Renal cortical epithelial cell (primary cell): ENCODE measurements around the gene ZNF43. TPM values are rescaled to one million over a fixed set of nuclear protein-coding genes. Genes with fewer than 3 reads are reported as not detected.
"Not testable (repeated sequence)": the region's sequence is repeated elsewhere in the genome, so short reads cannot be mapped to it uniquely, and the experiment has no call there.

Experiments
- DNase-seq: peaks from one replicate; pipeline ENCODE4 v3.0.0-alpha.2; 2011; ENCODE audit warnings: low read depth
- total RNA-seq: library from RNA; depleted of rRNA; stranded (reverse); fragments of >200 nt; gene quantifications from 2 replicates; pipeline ENCODE4 v1.2.3, GENCODE V29; 2014

ZNF43 gene
- total RNA-seq, 1 donor from 2014 or later = 16.8 TPM

DNA sequence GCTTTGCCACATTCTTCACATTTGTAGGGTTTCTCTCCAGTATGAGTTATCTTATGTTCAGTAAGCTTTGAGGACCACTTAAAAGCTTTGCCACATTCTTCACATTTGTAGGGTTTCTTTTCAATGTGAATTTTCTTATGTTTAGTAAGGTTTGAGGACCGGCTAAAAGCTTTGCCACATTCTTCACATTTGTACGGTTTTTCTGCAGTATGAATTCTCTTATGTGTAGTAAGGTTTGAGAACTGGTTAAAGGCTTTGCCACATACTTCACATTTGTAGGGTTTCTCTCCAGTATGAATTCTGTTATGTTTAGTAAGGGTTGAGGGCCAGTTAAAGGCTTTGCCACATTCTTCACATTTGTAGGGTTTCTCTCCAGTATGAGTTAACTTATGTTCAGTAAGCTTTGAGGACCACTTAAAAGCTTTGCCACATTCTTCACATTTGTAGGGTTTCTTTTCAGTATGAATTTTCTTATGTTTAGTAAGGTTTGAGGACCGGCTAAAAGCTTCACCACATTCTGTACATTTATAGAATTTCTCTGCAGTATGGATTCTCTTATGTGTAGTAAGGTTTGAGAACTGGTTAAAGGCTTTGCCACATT lies 27.5 kb downstream of the ZNF43 start:
- not testable (repeated sequence) for DNase-seq

DNA sequence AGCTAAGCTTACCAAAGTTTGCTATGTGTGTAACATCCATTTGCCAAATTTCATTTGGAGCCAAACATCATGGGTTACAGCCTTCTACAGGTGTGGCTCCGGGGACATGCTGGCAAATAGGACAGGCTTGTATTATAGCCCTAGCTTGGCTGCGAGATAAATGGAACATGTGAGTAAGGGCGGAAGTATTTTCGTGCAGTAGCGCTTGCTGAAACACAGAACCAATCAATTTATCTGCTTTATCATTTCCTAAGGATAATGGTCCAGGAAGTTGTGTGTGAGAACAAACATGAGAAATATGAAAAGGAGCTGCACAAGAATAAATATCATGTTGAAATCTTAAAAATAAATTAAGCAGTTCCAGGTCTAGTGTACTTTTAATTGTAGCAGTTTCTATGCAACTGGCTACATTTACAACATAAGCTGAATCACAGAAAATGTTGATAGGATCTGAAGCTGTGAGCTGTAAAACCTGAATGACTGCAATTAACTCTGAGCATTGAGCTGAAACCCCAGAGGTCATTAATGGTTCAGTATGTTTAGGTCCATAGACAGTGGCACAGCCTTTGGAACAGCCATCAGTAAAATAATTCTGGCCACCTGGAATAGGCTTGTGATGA lies 46.4 kb downstream of the ZNF43 start:
- peak; percentile 17 for DNase-seq

DNA sequence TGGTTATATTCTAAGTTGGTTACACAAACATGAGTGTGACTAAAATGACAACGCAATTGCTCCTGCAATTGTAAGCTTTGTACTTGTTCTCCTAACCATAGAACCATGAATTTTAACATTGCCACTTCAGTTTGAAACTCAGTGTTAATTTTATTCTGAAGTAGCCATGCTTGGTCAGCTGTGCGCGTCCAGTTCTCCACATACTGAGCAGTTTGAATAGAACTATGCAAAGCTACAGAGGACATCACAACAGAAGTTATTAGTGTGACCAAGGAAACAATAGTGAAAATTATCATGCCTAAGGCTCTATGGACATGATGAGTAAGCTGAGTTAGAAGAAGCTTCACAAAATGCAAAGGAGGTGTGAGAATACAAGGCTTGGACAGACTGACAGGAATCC lies 49.0 kb downstream of the ZNF43 start:
- DNase-seq = no peak

DNA sequence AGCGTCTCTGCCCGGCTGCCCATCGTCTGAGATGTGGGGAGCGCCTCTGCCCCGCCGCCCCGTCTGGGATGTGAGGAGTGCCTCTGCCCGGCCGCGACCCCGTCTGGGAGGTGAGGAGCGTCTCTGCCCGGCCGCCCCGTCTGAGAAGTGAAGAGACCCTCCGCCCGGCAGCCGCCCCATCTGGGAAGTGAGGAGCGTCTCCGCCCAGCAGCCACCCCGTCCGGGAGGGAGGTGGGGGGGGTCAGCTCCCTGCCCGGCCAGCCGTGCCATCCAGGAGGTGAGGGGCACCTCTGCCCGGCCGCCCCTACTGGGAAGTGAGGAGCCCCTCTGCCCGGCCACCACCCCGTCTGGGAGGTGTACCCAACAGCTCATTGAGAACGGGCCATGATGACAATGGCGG lies 60.2 kb downstream of the ZNF43 start:
- not testable (repeated sequence) for DNase-seq

DNA sequence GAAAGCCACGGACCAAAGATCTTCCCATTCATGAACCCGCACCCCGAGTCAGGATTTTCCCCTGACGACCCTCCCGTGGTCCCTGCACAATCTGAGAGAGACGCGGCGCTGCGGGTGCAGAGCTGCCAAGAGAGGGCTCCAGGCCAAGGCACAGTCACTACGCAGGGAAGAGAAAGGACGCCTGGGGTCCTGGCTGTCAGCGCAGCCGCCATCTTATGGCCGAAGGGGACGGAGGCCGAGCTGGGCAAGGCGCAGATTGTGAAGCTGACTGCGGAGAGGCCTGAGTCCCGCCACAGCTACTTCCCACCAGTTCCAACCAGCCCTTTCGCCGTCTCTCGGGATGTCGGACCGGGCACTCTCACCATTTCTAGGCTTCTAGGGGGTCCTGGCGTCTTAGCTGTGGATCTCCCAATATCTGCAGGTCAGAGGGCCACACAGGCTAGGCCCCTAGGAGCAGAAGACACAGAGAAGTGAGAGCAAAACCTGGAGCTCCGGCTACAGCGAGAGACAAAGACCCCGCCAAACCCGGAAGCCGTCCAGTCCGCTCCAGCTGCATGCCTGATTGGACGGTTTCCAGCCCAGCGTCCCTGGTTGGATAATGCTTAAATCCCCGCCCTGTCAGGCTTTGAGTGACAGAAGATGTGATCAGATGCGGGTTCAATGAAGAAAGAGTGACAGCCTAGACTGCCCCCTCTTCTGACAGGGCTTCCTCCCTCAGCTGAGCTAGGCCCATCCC lies 68.7 kb downstream of the ZNF43 start, which contains the start of gene ZNF100:
Gene ZNF100 (minus strand): TSS at position 515 of the 736 bp plus-strand sequence. CDS start 150 bp downstream, at position 365.
- DNase-seq = peak; percentile 87

DNA sequence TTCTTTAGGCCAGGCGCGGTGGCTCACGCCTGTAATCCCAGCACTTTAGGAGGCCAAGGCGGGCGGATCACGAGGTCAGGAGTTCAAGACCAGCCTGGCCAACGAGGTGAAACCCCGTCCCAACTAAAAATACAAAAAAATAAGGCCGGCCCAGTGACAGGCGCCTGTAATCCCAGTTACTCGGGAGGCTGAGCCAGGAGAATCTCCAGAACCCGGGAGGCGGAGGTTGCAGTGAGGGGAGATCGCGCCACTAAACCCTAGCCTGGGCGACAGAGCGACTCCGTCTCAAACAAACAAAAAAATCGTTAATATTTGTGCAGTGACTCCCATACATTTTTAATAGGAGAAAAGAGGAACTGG lies 69.3 kb downstream of the ZNF43 start:
- DNase-seq = not testable (repeated sequence)

DNA sequence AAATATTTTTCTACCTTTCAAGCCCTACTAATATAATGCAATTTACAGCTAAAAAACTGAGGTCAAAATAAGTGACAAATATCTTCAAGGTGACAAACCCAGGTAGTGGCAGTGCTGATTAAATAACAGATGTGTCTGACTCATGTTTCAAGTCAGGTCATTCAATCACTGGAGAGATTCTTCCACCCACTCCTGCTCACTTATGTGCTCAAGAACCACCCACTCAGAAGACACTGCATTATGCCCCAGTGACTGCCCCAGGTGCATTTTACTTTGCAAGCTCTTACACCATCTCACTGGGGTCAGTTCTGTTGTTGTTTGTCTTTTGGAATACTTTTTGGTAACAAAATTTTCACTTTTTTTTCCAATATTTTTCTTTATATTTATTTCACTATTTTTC lies 70.8 kb downstream of the ZNF43 start:
- peak; percentile 40 for DNase-seq

DNA sequence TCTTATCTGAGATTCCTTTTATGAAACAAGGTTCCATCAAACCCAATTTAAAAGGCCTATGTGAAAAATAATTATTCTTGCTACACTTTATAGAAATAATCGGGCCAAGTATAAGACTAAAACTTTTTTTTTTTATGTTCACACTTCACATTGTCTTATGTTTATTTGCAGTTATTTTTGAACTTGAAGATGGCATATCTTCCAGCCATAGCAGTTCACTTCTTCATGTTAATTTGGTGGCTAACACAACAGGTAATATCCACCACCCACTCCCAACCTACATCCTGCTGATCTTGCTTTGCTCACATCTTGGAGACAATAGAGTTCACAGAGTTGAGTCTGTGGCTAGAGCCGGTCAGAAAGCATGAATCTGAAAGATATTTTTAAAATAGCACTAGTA lies 74.4 kb downstream of the ZNF43 start:
- DNase-seq = not testable (repeated sequence)

DNA sequence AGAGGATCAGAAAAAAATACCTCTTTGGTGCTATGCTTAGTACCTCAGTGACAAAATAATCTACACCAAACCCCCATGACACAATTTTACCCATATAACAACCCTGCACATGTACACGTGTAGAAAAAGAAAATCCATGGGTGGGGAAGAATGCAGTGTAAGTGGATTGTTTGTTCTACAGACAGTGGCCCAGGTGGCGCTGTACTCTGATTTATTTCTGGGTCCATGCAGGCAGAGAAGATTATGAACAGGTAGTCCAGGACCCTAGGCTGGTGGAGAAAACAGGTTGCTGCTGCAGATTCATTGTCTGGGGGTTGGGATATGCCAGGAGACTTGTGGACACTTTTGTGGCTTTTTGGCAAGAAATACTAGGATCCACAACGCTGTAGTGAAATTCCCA lies 77.7 kb downstream of the ZNF43 start:
- no peak for DNase-seq

DNA sequence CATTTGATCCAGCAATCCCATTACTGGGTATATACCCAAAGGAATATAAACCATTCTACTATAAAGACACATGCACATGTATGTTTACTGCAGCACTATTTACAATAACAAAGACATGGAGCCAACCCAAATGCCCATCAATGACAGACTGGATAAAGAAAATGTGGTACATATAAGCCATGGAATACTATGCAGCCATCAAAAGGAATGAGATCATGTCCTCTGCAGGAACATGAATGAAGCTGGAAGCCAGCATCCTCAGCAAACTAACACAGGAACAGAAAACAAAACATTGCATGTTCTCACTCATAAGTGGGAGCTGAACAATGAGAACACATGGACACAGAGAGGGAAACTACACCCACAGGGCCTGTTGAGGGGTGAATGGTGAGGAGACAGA lies 80.4 kb downstream of the ZNF43 start:
- not testable (repeated sequence) for DNase-seq

Other genes starting within 250 kb of the ZNF43 start
- gene ZNF100, start 68.6 kb downstream of the ZNF43 start, total RNA-seq = 4.3 and 7.7 TPM in 2 replicates
- gene ZNF208, start 174.8 kb upstream of the ZNF43 start, total RNA-seq = 0.69 and 1.4 TPM in 2 replicates
- gene ZNF257, start 216.3 kb upstream of the ZNF43 start, total RNA-seq = 2.6 and 4.0 TPM in 2 replicates